ENCODE measurements around the gene KRT83.

Gene KRT83

DNA sequence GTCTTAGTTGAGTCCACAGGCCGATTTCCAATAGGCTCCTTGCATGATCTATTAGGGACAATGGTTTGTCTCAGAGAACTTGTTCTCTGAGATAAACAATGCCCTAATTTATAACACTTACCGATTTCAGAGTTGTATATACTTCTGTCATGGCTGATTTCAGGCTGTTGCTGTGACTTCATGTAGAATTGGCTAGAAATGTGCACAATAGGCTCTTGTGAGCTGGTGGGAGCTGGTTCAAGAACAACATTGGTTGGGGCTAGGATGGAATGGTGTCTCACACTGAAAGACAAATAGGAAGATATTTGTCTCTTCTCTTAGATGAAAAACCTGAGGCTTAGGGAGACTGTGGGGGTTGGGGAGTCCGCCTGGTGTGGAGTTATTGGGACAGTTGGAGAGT is 53.5 kb downstream of the KRT83 start:
- no peak overlapping the region for H3K4me3 ChIP-seq (ENCODE audit: low read depth, low read length)
- TF ChIP-seq, protein P1, sequence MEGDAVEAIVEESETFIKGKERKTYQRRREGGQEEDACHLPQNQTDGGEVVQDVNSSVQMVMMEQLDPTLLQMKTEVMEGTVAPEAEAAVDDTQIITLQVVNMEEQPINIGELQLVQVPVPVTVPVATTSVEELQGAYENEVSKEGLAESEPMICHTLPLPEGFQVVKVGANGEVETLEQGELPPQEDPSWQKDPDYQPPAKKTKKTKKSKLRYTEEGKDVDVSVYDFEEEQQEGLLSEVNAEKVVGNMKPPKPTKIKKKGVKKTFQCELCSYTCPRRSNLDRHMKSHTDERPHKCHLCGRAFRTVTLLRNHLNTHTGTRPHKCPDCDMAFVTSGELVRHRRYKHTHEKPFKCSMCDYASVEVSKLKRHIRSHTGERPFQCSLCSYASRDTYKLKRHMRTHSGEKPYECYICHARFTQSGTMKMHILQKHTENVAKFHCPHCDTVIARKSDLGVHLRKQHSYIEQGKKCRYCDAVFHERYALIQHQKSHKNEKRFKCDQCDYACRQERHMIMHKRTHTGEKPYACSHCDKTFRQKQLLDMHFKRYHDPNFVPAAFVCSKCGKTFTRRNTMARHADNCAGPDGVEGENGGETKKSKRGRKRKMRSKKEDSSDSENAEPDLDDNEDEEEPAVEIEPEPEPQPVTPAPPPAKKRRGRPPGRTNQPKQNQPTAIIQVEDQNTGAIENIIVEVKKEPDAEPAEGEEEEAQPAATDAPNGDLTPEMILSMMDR (IDR thresholded peaks at IDR 0.05; ENCODE audit: borderline replicate concordance, insufficient read depth, low read depth, low read length) = no peak

DNA sequence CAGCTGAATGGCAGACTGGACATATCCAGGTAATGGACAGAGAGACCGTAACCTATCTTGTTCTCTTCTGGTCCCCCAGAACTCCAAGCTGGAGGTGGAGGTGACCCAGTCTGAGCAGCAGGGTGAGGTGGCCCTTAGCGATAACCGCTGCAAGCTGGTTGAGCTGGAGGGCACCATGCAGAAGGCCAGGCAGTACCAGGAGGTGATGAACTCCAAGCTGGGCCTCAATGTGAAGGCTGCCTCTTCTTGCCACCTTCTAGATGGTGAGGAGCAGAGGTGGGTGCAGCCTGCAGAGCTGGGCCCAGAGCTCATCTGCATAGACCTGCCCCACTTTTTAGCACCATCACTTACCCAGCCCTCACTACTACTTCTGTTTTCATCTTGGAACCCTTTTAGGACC is 53.9 kb downstream of the KRT83 start:
- TF ChIP-seq, protein P1 (IDR thresholded peaks at IDR 0.05; ENCODE audit: borderline replicate concordance, insufficient read depth, low read depth, low read length) = no peak
- H3K4me3 ChIP-seq (ENCODE audit: low read depth, low read length) = no peak overlapping the region

DNA sequence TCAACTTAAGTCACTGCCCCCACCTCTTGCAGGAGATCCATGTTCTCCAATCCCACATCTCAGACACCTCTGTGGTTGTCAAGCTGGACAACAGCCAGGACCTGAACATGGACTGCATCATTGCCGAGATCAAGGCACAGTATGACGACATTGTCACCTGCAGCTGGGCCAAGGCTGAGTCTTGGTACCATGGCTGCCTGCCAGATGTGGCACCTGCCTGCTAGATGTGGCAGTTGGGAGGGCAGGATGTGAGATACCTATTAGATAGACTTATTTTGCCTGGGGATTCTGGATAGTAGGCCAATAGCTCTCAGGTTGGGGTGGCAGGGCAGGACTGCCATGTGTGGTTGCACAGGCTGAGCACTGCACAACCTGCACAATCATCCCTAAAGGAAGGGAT is 54.7 kb downstream of the KRT83 start:
- H3K4me3 ChIP-seq (ENCODE audit: low read depth, low read length) = no peak overlapping the region
- TF ChIP-seq, protein P1 (IDR thresholded peaks at IDR 0.05; ENCODE audit: borderline replicate concordance, insufficient read depth, low read depth, low read length) = no peak

DNA sequence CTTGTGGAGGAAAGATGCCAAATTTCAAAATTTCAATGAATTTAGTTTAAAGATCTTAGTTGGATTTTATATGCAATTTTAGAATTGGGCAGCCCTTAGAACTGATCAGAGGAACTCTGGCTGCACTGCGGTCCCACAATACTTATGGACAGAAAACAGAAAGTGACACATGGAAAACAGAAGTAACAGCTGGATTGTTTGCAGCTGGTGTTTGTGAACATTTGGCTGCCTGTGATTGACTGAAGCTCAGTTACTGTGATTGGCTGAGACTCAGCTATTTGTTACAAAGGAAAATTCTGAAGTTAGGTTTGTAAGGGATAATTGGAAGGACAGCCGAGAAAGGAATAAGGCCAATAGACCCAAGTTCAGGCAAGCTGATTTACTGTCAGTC is 56.8 kb downstream of the KRT83 start:
- no peak overlapping the region for H3K4me3 ChIP-seq (ENCODE audit: low read depth, low read length)
- TF ChIP-seq, protein P1 (IDR thresholded peaks at IDR 0.05; ENCODE audit: borderline replicate concordance, insufficient read depth, low read depth, low read length) = no peak

Measured in GM12875 (cell line).